ENCODE data around the gene PIK3C3. TPM values are rescaled to one million over a fixed set of nuclear protein-coding genes. Genes with fewer than 3 reads are reported as not detected.

Gene PIK3C3
- total RNA-seq, 1 donor from 2014 or later, result 61.5 TPM

DNA sequence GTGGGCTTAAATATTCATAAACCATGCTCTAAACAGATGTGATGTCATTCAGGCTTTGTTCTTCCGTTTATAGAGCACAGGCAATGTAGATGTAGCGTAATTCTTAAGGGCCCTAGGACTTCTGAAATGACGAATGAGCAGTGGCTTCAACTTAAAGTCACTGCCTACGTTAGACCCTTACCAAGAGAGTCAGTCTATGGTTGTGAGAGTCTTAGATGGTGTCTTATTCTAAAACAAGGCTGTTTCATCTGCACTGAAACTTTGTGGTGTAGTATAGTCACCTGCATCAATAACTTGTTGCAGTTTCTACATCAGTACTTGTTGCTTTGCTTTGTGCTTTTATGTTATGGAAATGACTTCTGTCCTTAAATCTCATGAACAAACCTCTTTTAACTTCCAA, 56.0 kb downstream of the PIK3C3 start:
- TF ChIP-seq, protein P1, sequence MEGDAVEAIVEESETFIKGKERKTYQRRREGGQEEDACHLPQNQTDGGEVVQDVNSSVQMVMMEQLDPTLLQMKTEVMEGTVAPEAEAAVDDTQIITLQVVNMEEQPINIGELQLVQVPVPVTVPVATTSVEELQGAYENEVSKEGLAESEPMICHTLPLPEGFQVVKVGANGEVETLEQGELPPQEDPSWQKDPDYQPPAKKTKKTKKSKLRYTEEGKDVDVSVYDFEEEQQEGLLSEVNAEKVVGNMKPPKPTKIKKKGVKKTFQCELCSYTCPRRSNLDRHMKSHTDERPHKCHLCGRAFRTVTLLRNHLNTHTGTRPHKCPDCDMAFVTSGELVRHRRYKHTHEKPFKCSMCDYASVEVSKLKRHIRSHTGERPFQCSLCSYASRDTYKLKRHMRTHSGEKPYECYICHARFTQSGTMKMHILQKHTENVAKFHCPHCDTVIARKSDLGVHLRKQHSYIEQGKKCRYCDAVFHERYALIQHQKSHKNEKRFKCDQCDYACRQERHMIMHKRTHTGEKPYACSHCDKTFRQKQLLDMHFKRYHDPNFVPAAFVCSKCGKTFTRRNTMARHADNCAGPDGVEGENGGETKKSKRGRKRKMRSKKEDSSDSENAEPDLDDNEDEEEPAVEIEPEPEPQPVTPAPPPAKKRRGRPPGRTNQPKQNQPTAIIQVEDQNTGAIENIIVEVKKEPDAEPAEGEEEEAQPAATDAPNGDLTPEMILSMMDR (IDR thresholded peaks at IDR 0.05; ENCODE audit: unreplicated experiment), result no peak
- DNase-seq (ENCODE audit: low spot score, unreplicated experiment), result no peak
- H3K4me1 Mint-ChIP-seq (ENCODE audit: low read depth), result no peaks in the 10 kb centered on the region
- H3K9me3 Mint-ChIP-seq (ENCODE audit: low read depth), result no peaks in the 10 kb centered on the region
- peaks cover 23% of the 10 kb centered on the region for H3K36me3 Mint-ChIP-seq (ENCODE audit: insufficient read depth)
- no peaks in the 10 kb centered on the region for H3K27me3 Mint-ChIP-seq
- no peak overlapping the region for H3K27ac Mint-ChIP-seq
- no peak overlapping the region for H3K4me3 Mint-ChIP-seq (ENCODE audit: low read depth)

DNA sequence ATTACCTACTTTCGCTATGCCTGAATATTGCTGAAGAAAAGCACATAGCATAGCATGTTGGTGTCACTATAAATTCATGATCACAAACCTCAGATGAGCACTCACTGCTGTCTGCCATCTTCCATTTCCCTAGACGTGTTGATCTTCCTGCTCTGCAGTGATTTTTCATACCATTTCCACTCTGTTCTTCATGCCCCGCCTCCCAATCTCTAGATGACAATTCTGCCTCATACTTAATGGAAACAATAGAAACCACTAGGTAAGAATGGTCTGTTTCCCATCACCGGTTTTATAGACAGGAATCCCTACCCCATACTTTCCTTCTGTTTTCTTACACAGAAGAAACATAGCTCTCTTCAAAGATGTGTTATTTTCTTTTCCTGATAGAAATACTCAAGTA, 63.8 kb downstream of the PIK3C3 start:
- TF ChIP-seq, protein P1 (IDR thresholded peaks at IDR 0.05; ENCODE audit: unreplicated experiment), result no peak
- H3K9me3 Mint-ChIP-seq (ENCODE audit: low read depth), result no peaks in the 10 kb centered on the region
- H3K4me1 Mint-ChIP-seq (ENCODE audit: low read depth), result peaks cover 5% of the 10 kb centered on the region
- DNase-seq (ENCODE audit: low spot score, unreplicated experiment), result no peak
- H3K27ac Mint-ChIP-seq, result no peak overlapping the region
- H3K4me3 Mint-ChIP-seq (ENCODE audit: low read depth), result no peak overlapping the region
- H3K36me3 Mint-ChIP-seq (ENCODE audit: insufficient read depth), result peaks cover 20% of the 10 kb centered on the region
- H3K27me3 Mint-ChIP-seq, result no peaks in the 10 kb centered on the region

DNA sequence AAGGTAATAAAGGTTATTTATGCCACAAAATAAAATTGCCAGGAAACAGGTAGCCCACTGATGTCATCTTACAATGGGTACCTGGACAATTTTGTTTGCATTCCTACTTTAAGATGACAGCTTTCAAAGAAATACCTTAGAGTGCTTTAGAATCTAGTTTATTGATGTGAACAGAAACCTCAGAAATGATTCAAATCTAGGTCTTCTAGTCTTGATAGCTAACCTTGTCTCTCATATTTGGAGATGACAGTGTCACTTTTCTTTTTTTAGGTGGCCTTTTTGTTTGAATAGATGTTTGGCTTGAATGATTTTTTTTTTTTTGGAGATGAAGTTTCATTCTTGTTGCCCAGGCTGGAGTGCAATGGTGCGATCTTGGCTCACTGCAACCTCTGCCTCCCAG, 69.1 kb downstream of the PIK3C3 start:
- no peak overlapping the region for H3K4me3 Mint-ChIP-seq (ENCODE audit: low read depth)
- peaks cover 5% of the 10 kb centered on the region for H3K4me1 Mint-ChIP-seq (ENCODE audit: low read depth)
- DNase-seq (ENCODE audit: low spot score, unreplicated experiment), result no peak
- no peak overlapping the region for H3K27ac Mint-ChIP-seq
- no peaks in the 10 kb centered on the region for H3K9me3 Mint-ChIP-seq (ENCODE audit: low read depth)
- H3K27me3 Mint-ChIP-seq, result no peaks in the 10 kb centered on the region
- TF ChIP-seq, protein P1 (IDR thresholded peaks at IDR 0.05; ENCODE audit: unreplicated experiment), result no peak
- H3K36me3 Mint-ChIP-seq (ENCODE audit: insufficient read depth), result peaks cover 3% of the 10 kb centered on the region

DNA sequence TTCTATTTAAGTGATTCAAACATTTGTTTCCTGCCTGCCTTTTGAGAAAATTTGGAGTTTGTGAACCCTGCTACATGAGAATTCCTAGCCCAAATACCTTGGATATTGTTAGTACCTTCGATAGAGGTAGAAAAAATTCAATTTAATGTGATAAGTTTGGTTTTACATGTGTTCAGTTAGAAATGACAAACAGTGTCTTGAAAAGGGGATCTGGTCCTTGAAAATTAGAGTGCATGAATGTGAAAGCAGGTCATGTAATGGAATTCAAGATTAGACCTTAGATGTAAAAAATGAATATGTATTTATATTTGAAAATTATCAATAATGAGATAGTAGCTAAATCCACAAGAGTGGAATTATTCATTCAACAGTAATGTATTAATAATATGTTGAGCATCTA, 70.5 kb downstream of the PIK3C3 start:
- Mint-ChIP-seq H3K4me1 (ENCODE audit: low read depth) (peaks cover 5% of the 10 kb centered on the region), H3K27me3 (no peaks in the 10 kb centered on the region), H3K9me3 (ENCODE audit: low read depth) (no peaks in the 10 kb centered on the region)

DNA sequence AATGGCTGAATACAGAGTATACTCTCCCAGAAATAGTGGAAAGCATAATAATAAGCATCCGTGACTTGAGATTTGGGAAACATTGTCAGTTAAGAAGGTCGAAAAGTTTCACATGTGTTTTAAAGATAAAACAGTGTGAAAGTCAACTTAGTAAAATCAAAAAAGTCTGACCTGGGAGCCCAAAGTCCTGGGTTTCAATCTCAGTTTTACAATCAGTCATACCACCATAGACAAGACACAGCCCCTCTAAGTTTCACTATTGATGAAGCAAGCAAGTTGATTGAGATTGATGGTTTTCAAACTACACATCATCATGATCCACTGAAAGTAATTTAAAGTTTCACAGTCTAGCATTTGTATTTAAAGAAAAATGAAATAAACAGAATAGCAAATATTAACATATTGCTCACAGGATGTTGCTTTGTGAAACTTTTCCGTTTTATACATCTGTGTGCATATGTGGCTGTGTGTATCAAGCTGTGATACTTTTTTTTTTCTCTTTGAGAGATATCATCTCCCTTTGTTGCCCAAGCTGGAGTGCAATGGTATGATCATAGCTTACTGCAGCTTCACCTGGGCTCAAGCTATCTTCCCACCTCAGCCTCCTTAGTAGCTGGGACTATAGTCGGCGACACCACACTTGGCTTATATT, 71.1 kb downstream of the PIK3C3 start:
- Mint-ChIP-seq H3K36me3 (ENCODE audit: insufficient read depth) (peaks cover 3% of the 10 kb centered on the region), H3K4me1 (ENCODE audit: low read depth) (peaks cover 5% of the 10 kb centered on the region), H3K9me3 (ENCODE audit: low read depth) (no peaks in the 10 kb centered on the region), H3K4me3 (ENCODE audit: low read depth) (no peak overlapping the region), H3K27me3 (no peaks in the 10 kb centered on the region), H3K27ac (no peak overlapping the region)
- TF ChIP-seq, protein P1 (IDR thresholded peaks at IDR 0.05; ENCODE audit: unreplicated experiment), result no peak
- no peak for DNase-seq (ENCODE audit: low spot score, unreplicated experiment)

More for the DNA sequence above, 70.5 kb downstream of the PIK3C3 start:
- Mint-ChIP-seq H3K27ac (no peak overlapping the region), H3K4me3 (ENCODE audit: low read depth) (no peak overlapping the region), H3K36me3 (ENCODE audit: insufficient read depth) (peaks cover 3% of the 10 kb centered on the region)
- TF ChIP-seq, protein P1 (IDR thresholded peaks at IDR 0.05; ENCODE audit: unreplicated experiment), result no peak
- no peak for DNase-seq (ENCODE audit: low spot score, unreplicated experiment)
